Fibroblast of pulmonary artery (primary cell): ENCODE measurements around the gene PARD3.

Experiments
- DNase-seq: peaks from one replicate; pipeline ENCODE4 v3.0.0-alpha.2; 2010; ENCODE audit warnings: low read depth
- H3K4me3 ChIP-seq: replicated peaks from 2 replicates; pipeline ENCODE4 v1.5.1; 2011; ENCODE audit warnings: low read depth, mild to moderate bottlenecking, control low read depth, low read length, moderate library complexity
- CTCF ChIP-seq: IDR thresholded peaks from 2 replicates; pipeline ENCODE4 v1.5.1; 2011; ENCODE audit warnings: mild to moderate bottlenecking, control low read depth, low read length, inconsistent platforms; ENCODE audit errors: missing control alignments

Gene PARD3

GRCh38 chr10:34098821-34099567 lies 716.1 kb downstream of the PARD3 start:
- no peak overlapping the region for H3K4me3 ChIP-seq
- no peak for DNase-seq
- TF ChIP-seq CTCF, result no peak

- no peak for DNase-seq
- TF ChIP-seq CTCF, result no peak
- H3K4me3 ChIP-seq, result no peak overlapping the region
Measured at GRCh38 chr10:34097682-34098081, 717.4 kb downstream of the PARD3 start.

GRCh38 chr10:34094961-34095360 lies 720.1 kb downstream of the PARD3 start:
- TF ChIP-seq CTCF, result no peak
- DNase-seq, result no peak
- no peak overlapping the region for H3K4me3 ChIP-seq

GRCh38 chr10:34094146-34094696 lies 720.9 kb downstream of the PARD3 start:
- TF ChIP-seq CTCF, result no peak
- DNase-seq, result no peak
- no peak overlapping the region for H3K4me3 ChIP-seq

GRCh38 chr10:34092891-34093290 lies 722.2 kb downstream of the PARD3 start:
- DNase-seq, result no peak
- H3K4me3 ChIP-seq, result no peak overlapping the region
- TF ChIP-seq CTCF, result no peak

- no peak for DNase-seq
- no peak overlapping the region for H3K4me3 ChIP-seq
- no peak for TF ChIP-seq CTCF
Measured at GRCh38 chr10:34091635-34092195, 723.4 kb downstream of the PARD3 start.
